Central memory CD4-positive, alpha-beta T cell (primary cell): Measurements from ENCODE around the gene ASL.
A peak's percentile ranks its signal among the peaks of the same experiment; 100 is the strongest.
"Not testable (repeated sequence)": the region's sequence is repeated elsewhere in the genome, so short reads cannot be mapped to it uniquely, and the experiment has no call there.

Source experiments
- DNase-seq: peaks from one replicate; pipeline ENCODE4 v3.0.0; 2022
- total RNA-seq, 3 experiments: gene quantifications; one replicate each; lab custom pipeline; 2026; lab: John Stamatoyannopoulos, UW

ASL gene
- 7.1 to 13.5 (median 10.1) reads per million in 3 experiments for total RNA-seq

DNA sequence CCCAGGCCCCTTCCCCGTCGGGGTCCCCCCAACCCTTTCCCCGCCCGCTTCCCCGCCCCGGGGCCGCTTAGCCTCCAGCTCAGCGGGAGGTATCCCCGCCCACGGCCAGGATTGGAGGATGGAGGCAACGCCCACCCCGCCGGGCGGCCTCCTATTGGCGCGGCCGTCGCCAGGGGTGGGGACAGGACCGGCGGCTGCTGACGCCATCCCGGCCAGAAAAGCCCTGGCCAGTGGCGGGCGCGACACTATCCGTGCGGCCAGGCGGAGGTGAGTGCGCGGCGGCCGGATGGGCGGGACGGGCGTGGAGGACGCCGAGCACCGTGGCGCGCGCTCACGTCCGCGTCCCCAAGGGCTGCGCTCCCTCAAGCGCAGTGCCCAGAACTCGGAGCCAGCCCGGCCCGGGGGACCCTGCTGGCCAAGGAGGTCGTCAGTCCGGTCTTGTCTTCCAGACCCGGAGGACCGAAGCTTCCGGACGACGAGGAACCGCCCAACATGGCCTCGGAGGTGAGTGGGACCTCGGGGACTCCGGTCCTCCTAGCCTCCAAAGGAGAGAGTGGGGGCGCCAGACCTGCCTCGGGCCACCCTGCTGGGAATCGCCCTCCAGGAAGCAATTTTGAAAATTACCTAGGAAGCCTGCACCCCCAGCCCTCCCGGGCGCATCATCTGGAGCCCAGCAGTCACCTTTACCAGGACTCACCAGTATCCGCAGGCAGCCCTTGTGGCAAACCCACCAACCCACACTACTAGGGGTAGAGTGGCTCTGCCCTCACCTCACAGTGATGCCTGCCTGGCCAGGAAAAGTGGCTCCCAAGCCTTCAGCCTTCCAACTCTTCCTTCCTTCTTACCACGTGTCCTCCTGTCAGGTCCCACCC, at the start of gene ASL:
Gene ASL (plus strand): TSS at position 230 of the 872 bp plus-strand sequence. CDS start 263 bp downstream, at position 493.
- DNase-seq, result peak; percentile 81

DNA sequence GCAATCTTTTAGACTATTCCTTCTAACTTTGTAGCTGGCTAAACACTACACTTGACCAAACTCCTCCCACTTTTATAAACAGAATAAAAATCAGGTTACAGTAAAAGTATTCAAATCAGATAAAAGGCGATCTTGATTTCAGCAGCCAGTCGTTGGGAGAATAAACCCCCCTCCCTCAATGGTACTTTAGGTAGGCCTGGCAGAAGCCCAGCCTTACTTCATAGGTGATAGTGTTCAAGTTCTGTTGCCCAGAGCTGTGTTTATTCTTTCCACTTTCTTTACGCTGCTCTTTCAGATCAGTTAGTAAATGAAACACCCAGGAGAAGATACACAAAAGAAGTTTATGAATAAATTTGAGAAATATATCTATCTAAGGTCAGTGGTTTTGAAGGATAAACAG, 47.3 kb upstream of the ASL start:
- not testable (repeated sequence) for DNase-seq

DNA sequence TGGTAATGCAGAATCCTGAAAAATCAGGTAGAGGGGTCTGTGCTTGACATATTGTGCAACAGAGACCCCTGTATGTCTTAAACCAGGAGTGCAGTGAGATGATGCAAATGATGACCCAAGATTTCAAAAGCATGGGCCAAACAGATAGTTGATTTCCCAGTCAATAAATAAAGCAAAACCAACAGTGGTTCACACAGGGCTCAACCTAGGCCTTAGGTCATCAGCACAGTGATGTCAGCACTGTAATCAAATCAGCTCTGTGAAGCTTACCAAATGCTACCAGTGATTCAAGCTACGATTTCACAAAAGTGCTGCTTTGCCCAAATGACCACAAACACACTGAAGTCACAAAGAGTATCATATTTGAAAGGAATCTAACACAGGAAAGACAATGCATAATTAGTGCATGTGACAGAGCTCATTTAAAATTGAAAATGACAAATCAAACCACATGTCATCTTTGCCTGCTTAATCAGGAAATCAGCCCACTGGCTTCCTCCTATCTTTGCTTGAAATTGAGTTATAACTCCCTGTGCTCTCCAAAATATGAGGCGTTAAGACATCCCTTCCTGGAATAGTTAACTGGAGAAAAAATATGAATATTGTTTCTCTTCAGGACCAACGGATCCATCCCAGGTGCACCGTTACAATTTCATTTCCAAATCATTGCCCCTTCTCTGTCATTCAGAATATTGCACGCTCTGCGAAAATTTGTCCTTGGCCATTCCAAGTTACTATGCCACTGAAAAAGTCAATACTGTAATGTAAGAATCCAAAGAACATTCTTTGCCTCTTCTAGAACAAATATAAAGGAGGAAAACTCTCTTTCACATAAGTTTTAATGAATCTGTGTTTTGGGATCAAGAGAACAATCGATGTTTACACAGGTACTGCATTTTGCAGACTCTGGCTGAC, 41.9 kb upstream of the ASL start:
- no peak for DNase-seq

DNA sequence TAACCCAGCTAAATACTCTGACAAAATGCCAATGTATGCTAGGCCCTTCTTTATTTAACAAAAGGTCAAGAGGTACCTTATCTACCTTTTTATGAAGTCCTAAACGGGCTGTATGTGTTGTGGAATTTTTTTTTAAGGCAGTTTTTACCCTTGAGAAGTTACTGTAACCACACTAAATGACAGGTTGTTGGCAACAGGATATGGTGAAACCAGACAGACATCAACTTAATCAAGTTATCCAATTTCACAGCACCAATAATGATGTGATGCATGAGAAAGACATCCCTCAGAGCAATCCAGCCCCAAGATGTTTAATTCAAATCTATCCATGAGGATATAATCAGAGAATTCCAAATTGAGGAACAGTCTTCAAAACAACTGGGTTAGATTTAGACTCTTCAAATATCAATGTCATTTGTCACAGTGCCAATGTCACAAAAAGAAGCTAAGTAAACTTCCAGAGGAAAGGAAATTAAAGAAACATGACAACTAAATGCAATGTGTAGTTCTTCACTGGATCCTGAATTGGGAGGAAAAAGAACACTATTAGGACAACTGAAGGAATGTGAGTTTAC, 41.1 kb upstream of the ASL start:
- DNase-seq, result not testable (repeated sequence)

- DNase-seq, result no peak
Measured at GRCh38 chr7:66036382-66036781, 39.2 kb upstream of the ASL start.

DNA sequence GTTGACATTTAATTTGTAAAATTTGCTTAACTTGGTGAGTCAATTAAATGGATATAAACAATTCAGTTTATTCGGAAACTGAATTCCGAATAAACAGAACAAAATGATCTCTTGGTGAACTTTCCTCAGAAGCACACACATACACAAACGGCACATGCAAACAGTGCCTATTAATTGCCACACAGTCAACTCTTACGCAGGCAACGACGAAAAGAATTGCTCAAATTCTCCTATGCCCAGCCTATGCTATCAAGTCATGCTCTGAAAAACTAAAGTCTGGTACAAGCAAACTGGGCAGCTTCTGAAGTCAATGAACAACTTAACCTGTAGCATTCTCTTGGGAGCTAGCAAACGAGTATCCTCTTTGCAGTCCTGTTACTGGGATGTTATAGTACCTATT, 38.8 kb upstream of the ASL start:
- no peak for DNase-seq

DNA sequence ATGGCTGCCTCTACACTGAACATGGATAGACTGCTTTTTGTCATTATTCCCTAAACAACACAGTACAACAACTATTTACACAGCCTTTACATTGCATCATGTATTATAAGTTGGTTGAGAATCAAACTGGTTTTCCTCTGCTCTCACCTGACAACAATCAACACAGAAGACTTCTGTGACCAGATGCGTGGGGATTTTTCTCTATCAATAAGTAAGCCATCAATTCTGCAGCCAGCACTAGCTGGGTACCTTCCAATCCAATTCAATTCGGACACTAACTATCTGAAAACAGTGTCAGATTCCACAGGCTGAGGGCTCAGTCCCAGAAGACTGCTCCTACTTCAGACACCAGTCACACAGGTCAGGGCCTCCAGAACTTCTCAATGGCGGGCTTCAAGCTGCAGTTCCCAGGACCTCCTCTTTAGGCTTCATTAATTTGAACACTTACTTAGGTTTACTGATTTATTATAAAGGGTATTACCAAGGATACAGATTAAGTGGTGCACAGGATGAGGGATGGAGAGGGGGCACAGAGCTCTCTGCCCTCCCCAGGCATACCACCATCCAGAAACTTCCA, 36.4 kb upstream of the ASL start:
- no peak for DNase-seq

DNA sequence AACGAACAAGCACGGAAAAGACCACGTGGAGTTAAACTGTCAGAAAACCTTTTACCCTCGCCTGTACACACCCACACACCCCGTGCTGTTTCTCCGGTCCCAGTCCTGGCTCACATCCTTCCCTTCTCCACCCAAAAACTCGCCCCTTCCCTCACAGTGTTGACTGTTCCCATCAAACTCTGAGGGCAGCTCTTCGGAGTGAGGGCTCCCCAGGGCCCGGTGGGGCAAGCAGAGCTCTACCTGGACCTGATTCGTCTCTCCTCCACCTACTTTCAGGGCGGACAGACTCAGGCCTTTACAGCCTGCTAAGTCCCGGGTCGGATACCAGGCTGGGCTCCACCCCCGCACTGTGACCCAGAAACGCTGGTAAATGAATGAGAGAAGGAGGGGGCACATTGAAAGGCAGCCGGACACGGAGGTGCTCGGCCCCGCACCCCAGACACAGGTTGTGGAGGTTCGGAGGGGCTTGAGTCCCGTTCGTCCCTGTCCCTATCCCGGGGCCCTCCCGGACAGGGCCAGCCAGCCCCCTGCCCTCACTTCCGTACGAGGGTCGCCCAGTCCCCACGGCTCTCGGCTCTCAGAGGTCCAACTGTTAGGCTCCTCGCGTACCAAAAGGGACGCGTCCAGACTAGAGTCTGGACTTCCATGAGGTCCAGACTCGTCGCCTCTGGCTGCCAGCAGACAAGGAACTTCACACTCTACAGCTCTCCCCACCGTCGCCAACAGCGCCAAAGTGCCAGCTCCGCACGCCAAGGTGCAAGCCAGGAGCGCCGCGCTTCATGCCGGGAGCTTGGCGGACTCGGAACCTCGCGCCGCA, 31.7 kb upstream of the ASL start:
- DNase-seq, result no peak

DNA sequence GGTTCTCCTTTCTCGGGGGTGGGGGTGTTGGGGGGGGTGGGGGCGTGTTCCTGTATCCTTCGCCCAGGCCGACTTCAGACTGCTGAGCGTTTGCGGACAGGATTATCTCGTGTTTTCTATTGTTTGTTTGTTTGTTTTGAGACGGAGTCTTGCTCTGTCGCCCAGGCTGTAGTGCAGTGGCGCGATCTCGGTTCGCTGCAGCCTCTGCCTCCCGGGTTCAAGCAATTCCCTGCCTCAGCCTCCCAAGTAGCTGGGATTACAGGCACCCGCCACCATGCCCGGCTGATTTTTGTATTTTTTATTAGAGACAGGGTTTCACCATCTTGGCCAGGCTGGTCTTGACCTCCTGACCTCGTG, 31.1 kb upstream of the ASL start:
- DNase-seq, result not testable (repeated sequence)

DNA sequence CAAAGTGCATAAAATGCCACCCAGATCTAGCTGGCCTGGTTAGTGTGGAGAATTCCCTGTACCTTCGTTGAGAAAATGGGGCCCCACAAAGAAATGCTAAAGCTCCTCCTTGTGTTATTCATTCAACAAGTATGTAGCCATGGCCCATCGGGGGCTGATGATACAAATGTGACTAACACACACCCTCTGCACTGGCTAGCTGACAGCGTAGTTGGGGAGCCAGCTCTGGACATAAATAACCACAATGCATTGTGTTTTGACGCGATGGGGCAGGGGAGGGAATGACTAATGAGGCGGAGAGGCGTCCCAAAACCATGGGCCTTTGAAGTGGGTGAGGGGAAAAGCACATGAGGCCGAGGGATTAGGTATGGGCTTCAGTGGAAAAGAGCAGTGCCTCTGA, 28.2 kb upstream of the ASL start:
- DNase-seq, result no peak

DNA sequence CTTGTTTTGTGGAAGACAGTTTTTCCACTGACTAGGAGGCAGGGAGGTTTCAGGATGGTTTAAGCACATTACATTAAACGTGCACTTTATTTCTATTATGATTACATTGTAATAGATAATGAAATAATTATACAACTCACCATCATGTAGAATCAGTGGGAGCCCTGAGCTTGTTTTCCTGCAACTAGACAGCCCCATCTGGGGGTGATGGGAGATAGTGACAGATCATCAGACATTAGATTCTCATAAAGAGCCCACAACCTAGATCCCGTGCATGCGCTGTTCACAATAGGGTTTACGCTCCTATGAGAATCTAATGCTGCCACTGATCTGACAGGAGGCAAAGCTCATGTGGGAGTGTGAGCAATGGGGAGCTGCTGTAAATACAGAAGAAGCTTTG, 25.7 kb upstream of the ASL start:
- not testable (repeated sequence) for DNase-seq

- DNase-seq, result no peak
Measured at GRCh38 chr7:66050337-66050957, 25.2 kb upstream of the ASL start.

DNA sequence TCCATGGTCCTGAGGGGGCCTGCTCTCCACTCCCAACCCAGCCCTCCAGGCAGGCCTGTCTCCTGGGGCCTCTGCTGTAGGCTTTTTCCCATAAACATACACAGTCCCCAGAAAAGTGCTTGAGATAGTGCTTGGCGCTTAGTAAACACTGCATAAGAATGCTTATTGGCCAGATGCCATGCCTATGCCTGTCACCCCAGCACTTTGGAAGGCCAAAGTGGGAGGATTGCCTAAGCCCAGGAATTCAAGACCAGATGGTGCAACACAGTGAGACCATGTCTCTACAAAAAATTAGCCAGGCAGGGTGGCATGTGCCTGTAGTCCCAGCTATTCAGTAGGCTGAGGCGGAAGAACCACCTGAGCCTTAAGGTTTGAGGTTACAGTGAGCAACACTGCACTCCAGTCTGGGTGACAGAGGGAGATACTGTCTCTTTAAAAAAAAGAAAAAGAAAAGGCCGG, 24.6 kb upstream of the ASL start:
- no peak for DNase-seq

DNA sequence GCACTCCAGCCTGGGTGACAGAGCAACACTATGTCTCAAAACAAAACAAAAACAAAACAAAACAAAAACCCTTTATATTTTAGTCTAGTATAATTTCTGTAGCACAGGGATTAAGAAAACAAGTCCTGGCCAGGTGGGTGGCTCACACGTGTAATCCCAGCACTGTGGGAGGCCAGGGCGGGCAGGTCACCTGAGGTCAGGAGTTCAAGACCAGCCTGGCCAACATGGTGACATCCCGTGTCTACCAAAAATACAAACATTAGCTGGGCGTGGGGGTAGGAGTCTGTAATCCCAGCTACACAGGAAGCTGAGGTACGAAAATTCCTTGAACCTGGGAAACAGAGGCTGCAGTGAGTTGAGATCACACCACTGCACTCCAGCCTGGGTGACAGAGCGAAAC, 23.2 kb upstream of the ASL start:
- DNase-seq, result no peak

GRCh38 chr7:66054063-66054462, 21.6 kb upstream of the ASL start:
- no peak for DNase-seq

GRCh38 chr7:66055321-66055956, 20.2 kb upstream of the ASL start:
- no peak for DNase-seq

- no peak for DNase-seq
Measured at GRCh38 chr7:66060796-66061195, 14.8 kb upstream of the ASL start.

DNA sequence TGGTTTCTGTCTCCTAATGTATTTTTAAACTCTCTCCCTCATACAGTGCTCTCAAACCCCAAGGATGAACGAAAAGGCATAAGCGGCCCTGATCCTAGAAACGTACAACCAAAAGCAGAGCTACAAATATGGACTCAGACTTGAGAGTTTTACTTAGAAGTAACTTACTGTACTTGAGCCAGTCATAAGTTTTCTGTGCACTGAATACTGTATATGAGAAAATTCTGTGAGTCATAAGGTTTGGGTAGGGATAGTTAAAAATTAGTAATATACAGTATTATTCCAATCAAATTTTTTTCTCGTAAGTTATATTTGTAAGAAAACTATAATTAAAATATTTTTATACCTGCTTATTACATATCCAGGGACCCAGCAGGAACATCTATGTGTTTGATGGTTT, 5.9 kb upstream of the ASL start:
- DNase-seq, result no peak

GRCh38 chr7:66070222-66070621, 5.4 kb upstream of the ASL start:
- DNase-seq, result no peak

- not testable (repeated sequence) for DNase-seq
Measured at GRCh38 chr7:66072208-66072607, 3.4 kb upstream of the ASL start.
